Tibial nerve (tissue), 4 donors: ENCODE data around the gene TNFAIP2. TPM values are rescaled to one million over a fixed set of nuclear protein-coding genes. Genes with fewer than 3 reads are reported as not detected.

Experiments used
- DNase-seq, 2 donors: peaks; one replicate each; pipeline ENCODE4 v3.0.0-alpha.2; 2019; ENCODE audit warnings: low spot score in 2 of 2
- H3K27ac ChIP-seq, 4 donors: fragments of 200-600 bp; sonication (generic) in 3 of 4; one replicate each; pipeline ENCODE4 v1.5.1; 2017 to 2019; ENCODE audit warnings: mild to moderate bottlenecking in 1 of 4
- H3K27me3 ChIP-seq, 2 donors: fragments of 200-600 bp; sonication (generic) in 1 of 2; one replicate each; pipeline versions ENCODE4 v1.5.1 to v1.6.0; 2017 to 2019
- H3K36me3 ChIP-seq, 3 donors: fragments of 200-600 bp; sonication (generic); one replicate each; pipeline ENCODE4 v1.5.1; 2018 to 2019
- H3K4me1 ChIP-seq, 4 donors: fragments of 200-600 bp; sonication (generic) in 3 of 4; one replicate each; pipeline ENCODE4 v1.5.1; 2017 to 2019
- H3K4me3 ChIP-seq, 4 donors: fragments of 200-600 bp; sonication (generic) in 3 of 4; one replicate each; pipeline ENCODE4 v1.5.1; 2017 to 2019; ENCODE audit warnings: mild to moderate bottlenecking in 1 of 4, moderate library complexity in 1 of 4
- H3K9me3 ChIP-seq, 4 donors: fragments of 200-600 bp; sonication (generic) in 3 of 4; one replicate each; pipeline ENCODE4 v1.5.1; 2017 to 2019
- EP300 ChIP-seq, 2 donors: sonication (generic); formaldehyde crosslinking; IDR thresholded peaks; one replicate each; pipeline ENCODE4 v1.6.1; 2017; ENCODE audit warnings: antibody characterized with exemption in 2 of 2, mild to moderate bottlenecking in 1 of 2
- POLR2A ChIP-seq, 2 donors: fragments of 450-650 bp; IDR thresholded peaks; one replicate each; pipeline ENCODE4 v1.6.1; 2017; ENCODE audit warnings: antibody characterized with exemption in 2 of 2, mild to moderate bottlenecking in 2 of 2, moderate library complexity in 2 of 2
- WGBS, 2 donors: methylation state at CpG; one replicate each; pipeline ENCODE4 v1.1.5; 2018; 5-methylcytosine and 5-hydroxymethylcytosine counted together
- total RNA-seq, 4 donors: library from RNA; depleted of rRNA; stranded (reverse); fragments of >200 nt; gene quantifications; one replicate each; pipeline ENCODE4 v1.1.0, GENCODE V29; 2016
- TF ChIP-seq, protein P1 (sequence below), 5 experiments: fragments of 200-600 bp in 3 of 5; fragments of 450-650 bp in 2 of 5; sonication (generic) in 3 of 5; IDR thresholded peaks; one replicate each; pipeline ENCODE4 v1.5.1; 2016 to 2019; ENCODE audit warnings: antibody characterized with exemption in 5 of 5, mild to moderate bottlenecking in 3 of 5, moderate library complexity in 2 of 5

Gene TNFAIP2
- total RNA-seq, 4 donors from 2014 or later = 42.9 to 49.4 (median 47.8) TPM

- no peak for DNase-seq
- H3K27me3 ChIP-seq = peaks cover 0 to 13% of the 10 kb centered on the region in 2 donors
- 89 to 94% methylated on average over 11 to 13 of the region's 13 CpGs for whole genome bisulfite sequencing, 2 donors
- H3K27ac ChIP-seq = no peak overlapping the region
- TF ChIP-seq POLR2A (IDR thresholded peaks at IDR 0.05) = no peak
- TF ChIP-seq, protein P1, sequence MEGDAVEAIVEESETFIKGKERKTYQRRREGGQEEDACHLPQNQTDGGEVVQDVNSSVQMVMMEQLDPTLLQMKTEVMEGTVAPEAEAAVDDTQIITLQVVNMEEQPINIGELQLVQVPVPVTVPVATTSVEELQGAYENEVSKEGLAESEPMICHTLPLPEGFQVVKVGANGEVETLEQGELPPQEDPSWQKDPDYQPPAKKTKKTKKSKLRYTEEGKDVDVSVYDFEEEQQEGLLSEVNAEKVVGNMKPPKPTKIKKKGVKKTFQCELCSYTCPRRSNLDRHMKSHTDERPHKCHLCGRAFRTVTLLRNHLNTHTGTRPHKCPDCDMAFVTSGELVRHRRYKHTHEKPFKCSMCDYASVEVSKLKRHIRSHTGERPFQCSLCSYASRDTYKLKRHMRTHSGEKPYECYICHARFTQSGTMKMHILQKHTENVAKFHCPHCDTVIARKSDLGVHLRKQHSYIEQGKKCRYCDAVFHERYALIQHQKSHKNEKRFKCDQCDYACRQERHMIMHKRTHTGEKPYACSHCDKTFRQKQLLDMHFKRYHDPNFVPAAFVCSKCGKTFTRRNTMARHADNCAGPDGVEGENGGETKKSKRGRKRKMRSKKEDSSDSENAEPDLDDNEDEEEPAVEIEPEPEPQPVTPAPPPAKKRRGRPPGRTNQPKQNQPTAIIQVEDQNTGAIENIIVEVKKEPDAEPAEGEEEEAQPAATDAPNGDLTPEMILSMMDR (IDR thresholded peaks at IDR 0.05) = no peak
- TF ChIP-seq EP300 (IDR thresholded peaks at IDR 0.05) = no peak
- no peak overlapping the region for H3K4me3 ChIP-seq
- H3K4me1 ChIP-seq = peaks cover 6 to 95% (median 51%) of the 10 kb centered on the region in 4 donors
- no peaks in the 10 kb centered on the region for H3K9me3 ChIP-seq
- peaks cover 0 to 11% (median 0%) of the 10 kb centered on the region in 3 donors for H3K36me3 ChIP-seq
These were observed 2.1 kb downstream of the TNFAIP2 start for GRCh38 chr14:103125098-103126070.

DNA sequence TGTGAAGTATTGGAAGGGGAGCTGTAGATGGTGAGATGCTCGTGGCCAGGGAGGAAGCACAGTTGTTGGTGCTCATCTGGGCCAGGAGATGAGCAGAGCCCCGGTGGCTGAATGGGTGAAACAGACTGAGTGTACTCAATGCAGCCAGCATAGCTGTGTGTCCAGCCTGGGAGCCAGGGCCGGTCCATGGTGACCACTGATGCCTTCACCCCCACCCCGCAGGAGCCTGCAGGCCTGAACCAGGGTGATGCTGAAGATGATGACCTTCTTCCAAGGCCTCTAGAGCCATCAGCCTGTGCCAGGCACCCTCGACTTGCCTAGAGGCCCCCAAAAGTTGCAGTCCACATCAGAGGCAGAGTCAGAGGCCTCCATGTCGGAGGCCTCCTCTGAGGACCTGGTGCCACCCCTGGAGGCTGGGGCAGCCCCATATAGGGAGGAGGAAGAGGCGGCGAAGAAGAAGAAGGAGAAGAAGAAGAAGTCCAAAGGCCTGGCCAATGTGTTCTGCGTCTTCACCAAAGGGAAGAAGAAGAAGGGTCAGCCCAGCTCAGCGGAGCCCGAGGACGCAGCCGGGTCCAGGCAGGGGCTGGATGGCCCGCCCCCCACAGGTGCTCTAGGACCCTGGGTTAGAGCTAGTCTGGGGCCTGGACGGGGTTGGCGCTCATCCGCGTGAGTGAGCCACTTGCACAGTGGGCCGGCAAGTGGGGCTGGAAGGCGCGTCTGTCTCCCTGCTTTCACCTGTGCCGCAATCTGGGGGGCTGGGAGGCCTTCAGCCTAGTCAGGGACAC is 3.0 kb downstream of the TNFAIP2 start:
- Histone ChIP-seq H3K27ac (no peak overlapping the region), H3K27me3 (peaks cover 0 to 13% of the 10 kb centered on the region in 2 donors), H3K9me3 (no peaks in the 10 kb centered on the region), H3K4me1 (peaks cover 2 to 95% (median 46%) of the 10 kb centered on the region in 4 donors), H3K4me3 (peak overlapping the region in 2 of 4 donors; percentile 25 to 43), H3K36me3 (peaks cover 0 to 18% (median 0%) of the 10 kb centered on the region in 3 donors)
- WGBS, 2 donors = 64 to 74% methylated on average over 21 of the region's 22 CpGs
- TF ChIP-seq POLR2A (IDR thresholded peaks at IDR 0.05) = no peak
- no peak for TF ChIP-seq EP300 (IDR thresholded peaks at IDR 0.05)
- TF ChIP-seq, protein P1 (IDR thresholded peaks at IDR 0.05) = no peak
- DNase-seq = no peak

DNA sequence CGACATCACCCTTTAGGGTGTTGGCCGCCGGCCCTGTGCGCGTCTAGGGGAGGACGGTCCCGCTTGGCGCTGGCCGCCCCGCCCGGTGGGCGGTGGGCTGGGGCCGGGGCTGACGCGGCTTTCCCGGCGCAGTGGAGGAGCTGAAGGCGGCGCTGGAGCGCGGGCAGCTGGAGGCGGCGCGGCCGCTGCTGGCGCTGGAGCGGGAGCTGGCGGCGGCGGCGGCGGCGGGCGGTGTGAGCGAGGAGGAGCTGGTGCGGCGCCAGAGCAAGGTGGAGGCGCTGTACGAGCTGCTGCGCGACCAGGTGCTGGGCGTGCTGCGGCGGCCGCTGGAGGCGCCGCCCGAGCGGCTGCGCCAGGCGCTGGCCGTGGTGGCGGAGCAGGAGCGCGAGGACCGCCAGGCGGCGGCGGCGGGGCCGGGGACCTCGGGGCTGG is 3.6 kb downstream of the TNFAIP2 start:
- Histone ChIP-seq H3K9me3 (no peaks in the 10 kb centered on the region), H3K4me1 (peaks cover 0 to 92% (median 40%) of the 10 kb centered on the region in 4 donors), H3K27ac (no peak overlapping the region), H3K36me3 (peaks cover 0 to 24% (median 0%) of the 10 kb centered on the region in 3 donors), H3K27me3 (peaks cover 0 to 13% of the 10 kb centered on the region in 2 donors), H3K4me3 (peak overlapping the region in 2 of 4 donors; percentile 25 to 43)
- DNase-seq = no peak
- WGBS, 2 donors = 3 to 40% methylated on average over 31 to 34 of the region's 62 CpGs
- TF ChIP-seq EP300 (IDR thresholded peaks at IDR 0.05) = no peak
- TF ChIP-seq, protein P1 (IDR thresholded peaks at IDR 0.05) = peak in 2 of 5 experiments; percentile 38 to 62

GRCh38 chr14:103127356-103127755 is 4.1 kb downstream of the TNFAIP2 start:
- Histone ChIP-seq H3K4me1 (peaks cover 0 to 87% (median 35%) of the 10 kb centered on the region in 4 donors), H3K4me3 (peak overlapping the region in 1 of 4 donors; percentile 43)

GRCh38 chr14:103127861-103128598 is 4.8 kb downstream of the TNFAIP2 start:
- Histone ChIP-seq H3K4me1 (peaks cover 0 to 81% (median 29%) of the 10 kb centered on the region in 4 donors), H3K27me3 (peaks cover 0 to 13% of the 10 kb centered on the region in 2 donors), H3K9me3 (no peaks in the 10 kb centered on the region), H3K36me3 (peaks cover 0 to 35% (median 0%) of the 10 kb centered on the region in 3 donors), H3K4me3 (no peak overlapping the region), H3K27ac (peak overlapping the region in 1 of 4 donors; percentile 18)
- TF ChIP-seq EP300 (IDR thresholded peaks at IDR 0.05) = no peak
- no peak for TF ChIP-seq POLR2A (IDR thresholded peaks at IDR 0.05)
- TF ChIP-seq, protein P1 (IDR thresholded peaks at IDR 0.05) = no peak
- WGBS, 2 donors = 91% methylated on average over 16 of the region's 16 CpGs
- no peak for DNase-seq

More at GRCh38 chr14:103127356-103127755, 4.1 kb downstream of the TNFAIP2 start:
- Histone ChIP-seq H3K9me3 (no peaks in the 10 kb centered on the region), H3K36me3 (peaks cover 0 to 28% (median 0%) of the 10 kb centered on the region in 3 donors), H3K27me3 (peaks cover 0 to 13% of the 10 kb centered on the region in 2 donors), H3K27ac (no peak overlapping the region)
- no peak for TF ChIP-seq POLR2A (IDR thresholded peaks at IDR 0.05)
- WGBS, 2 donors = 42 to 59% methylated on average over 15 to 33 of the region's 39 CpGs
- no peak for DNase-seq
